Neuronal stem cell (in vitro differentiated cells): ENCODE results near the gene C2CD4D.

ENCODE experiments used
- DNase-seq: peaks from one replicate; pipeline ENCODE4 v3.0.0-alpha.2; 2013; ENCODE audit warnings: low spot score
- H2AFZ ChIP-seq: one replicate; pipeline ENCODE4 v1.6.1; 2013; ENCODE audit warnings: mild to moderate bottlenecking, low read length, inconsistent platforms
- H2AK5ac ChIP-seq: 2 replicates; pipeline ENCODE4 v1.6.1; 2013; ENCODE audit warnings: low read depth, mild to moderate bottlenecking, inconsistent platforms, low read length, moderate library complexity, mixed read lengths
- H2BK120ac ChIP-seq: 2 replicates; pipeline ENCODE4 v1.6.1; 2013; ENCODE audit warnings: low read depth, mild to moderate bottlenecking, inconsistent platforms, low read length, moderate library complexity, mixed read lengths
- H2BK12ac ChIP-seq: one replicate; pipeline ENCODE4 v1.6.1; 2013; ENCODE audit warnings: low read length, inconsistent platforms
- H2BK15ac ChIP-seq: 2 replicates; pipeline ENCODE4 v1.6.1; 2013; ENCODE audit warnings: mild to moderate bottlenecking, low read length, inconsistent platforms, mixed read lengths
- H2BK5ac ChIP-seq: one replicate; pipeline ENCODE4 v1.6.1; 2013; ENCODE audit warnings: inconsistent platforms, mild to moderate bottlenecking, low read length, moderate library complexity
- H3K14ac ChIP-seq: one replicate; pipeline ENCODE4 v1.6.1; 2013; ENCODE audit warnings: low read length, inconsistent platforms
- H3K18ac ChIP-seq: 2 replicates; pipeline ENCODE4 v1.6.1; 2013; ENCODE audit warnings: low read length, inconsistent platforms
- H3K23ac ChIP-seq: 2 replicates; pipeline ENCODE4 v1.6.1; 2013; ENCODE audit warnings: low read depth, mild to moderate bottlenecking, mixed read lengths, low read length, inconsistent platforms; ENCODE audit not compliant: poor library complexity
- H3K27ac ChIP-seq: replicated peaks from 3 replicates; pipeline ENCODE4 v1.5.1; 2013; ENCODE audit warnings: low read length, inconsistent platforms
- H3K27me3 ChIP-seq, 3 experiments: 2 replicates each; pipeline ENCODE4 v1.6.1; 2013; ENCODE audit warnings: low read length in 3 of 3, mild to moderate bottlenecking in 2 of 3, inconsistent platforms in 1 of 3, low read depth in 1 of 3, mixed read lengths in 1 of 3, moderate library complexity in 1 of 3; ENCODE audit not compliant: control insufficient read depth in 3 of 3, insufficient read depth in 3 of 3
- H3K36me3 ChIP-seq, 2 donors: replicated peaks in 1 of 2; 2 replicates each; pipeline ENCODE4 v1.6.1; 2013; ENCODE audit warnings: low read length in 2 of 2; ENCODE audit not compliant: control insufficient read depth in 2 of 2, insufficient read depth in 2 of 2
- H3K4ac ChIP-seq: 2 replicates; pipeline ENCODE4 v1.6.1; 2013; ENCODE audit warnings: inconsistent platforms, mild to moderate bottlenecking, low read length, moderate library complexity
- H3K4me1 ChIP-seq, 2 donors: 1 replicate in 1 of 2; 2 replicates in 1 of 2; pipeline ENCODE4 v1.6.1; 2013; ENCODE audit warnings: low read length in 2 of 2, low read depth in 1 of 2; ENCODE audit not compliant: control insufficient read depth in 2 of 2, insufficient read depth in 1 of 2
- H3K4me2 ChIP-seq: one replicate; pipeline ENCODE4 v1.6.1; 2013; ENCODE audit warnings: mild to moderate bottlenecking, low read length, inconsistent platforms; ENCODE audit not compliant: insufficient read depth, poor library complexity, severe bottlenecking
- H3K4me3 ChIP-seq, 2 donors: 2 replicates each; pipeline ENCODE4 v1.5.1; 2013; ENCODE audit warnings: low read length in 2 of 2, mild to moderate bottlenecking in 2 of 2, inconsistent platforms in 1 of 2, moderate library complexity in 1 of 2
- H3K79me1 ChIP-seq: one replicate; pipeline ENCODE4 v1.6.1; 2013; ENCODE audit warnings: low read depth, mild to moderate bottlenecking, inconsistent platforms, low read length, moderate library complexity
- H3K9ac ChIP-seq: one replicate; pipeline ENCODE4 v1.6.1; 2013; ENCODE audit warnings: mild to moderate bottlenecking, low read depth, low read length, inconsistent platforms; ENCODE audit not compliant: poor library complexity
- H3K9me3 ChIP-seq, 2 donors: replicated peaks in 1 of 2; 2 replicates each; pipeline versions ENCODE3 to v1.6.1; 2013; ENCODE audit warnings: low read length in 2 of 2, mild to moderate bottlenecking in 2 of 2, inconsistent platforms in 1 of 2, low read depth in 1 of 2, mixed read lengths in 1 of 2, moderate library complexity in 1 of 2; ENCODE audit not compliant: control insufficient read depth in 2 of 2, insufficient read depth in 1 of 2
- H4K8ac ChIP-seq: one replicate; pipeline ENCODE4 v1.6.1; 2013; ENCODE audit warnings: low read depth, mild to moderate bottlenecking, inconsistent platforms, low read length, moderate library complexity
- H4K91ac ChIP-seq: one replicate; pipeline ENCODE4 v1.6.1; 2013; ENCODE audit warnings: low read length, low read depth, mild to moderate bottlenecking, inconsistent platforms; ENCODE audit not compliant: poor library complexity
- WGBS, 2 donors: extraction: QIAGEN DNeasy Blood & Tissue Kit; methylation state at CpG; one replicate each; pipeline ENCODE4 v1.1.7; 2013; ENCODE audit warnings: missing lambda C conversion rate in 2 of 2, mixed read lengths in 1 of 2; ENCODE audit not compliant: insufficient read length in 2 of 2, insufficient replicate concordance in 1 of 2; ENCODE audit errors: extremely low coverage in 2 of 2; 5-methylcytosine and 5-hydroxymethylcytosine counted together

C2CD4D gene

DNA sequence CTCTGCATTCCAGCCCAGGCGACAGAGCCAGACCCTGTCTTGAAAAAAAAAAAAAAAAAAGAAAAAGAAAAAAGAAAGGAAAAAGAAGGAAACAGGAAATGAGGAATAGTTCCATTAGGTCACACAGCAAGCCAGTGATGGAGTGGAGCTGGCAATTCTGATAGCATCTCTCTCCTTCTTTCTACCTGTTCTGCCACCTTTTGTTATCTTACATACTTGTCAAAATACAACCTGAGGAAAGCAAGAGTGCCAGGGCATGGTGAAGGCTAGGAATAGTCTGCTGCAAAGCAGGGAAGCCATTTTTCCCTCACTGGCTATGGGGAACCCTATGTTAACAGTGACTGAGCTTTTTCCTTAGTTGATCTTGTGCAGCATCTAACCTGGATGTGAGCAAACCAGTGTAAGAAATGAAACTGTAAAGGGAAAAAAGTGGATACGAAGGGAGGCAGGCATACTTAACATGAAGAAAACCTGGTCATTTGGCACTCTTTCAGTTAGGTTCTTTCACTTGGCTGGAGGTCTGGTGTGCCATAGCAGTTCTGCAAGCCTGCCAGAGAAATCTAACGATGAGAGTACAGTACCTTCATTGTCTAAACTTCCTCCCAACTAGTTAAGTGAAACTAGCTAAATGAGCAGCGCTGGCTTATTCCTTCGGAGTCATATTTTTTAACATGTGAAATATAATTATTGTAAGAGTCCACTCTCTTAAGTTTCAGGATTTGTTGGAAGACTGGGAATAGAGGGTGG, 31.8 kb upstream of the C2CD4D start:
- WGBS, 2 donors = no CpG with 5 or more reads among the region's 5 CpGs
- H2AK5ac ChIP-seq = no peak overlapping the region
- H3K4me2 ChIP-seq = no peak overlapping the region
- H3K9me3 ChIP-seq = no peaks in the 10 kb centered on the region
- H3K4me1 ChIP-seq = peaks cover 0 to 5% of the 10 kb centered on the region in 2 donors
- H2BK15ac ChIP-seq = no peak overlapping the region
- H3K4ac ChIP-seq = no peak overlapping the region
- no peak overlapping the region for H3K9ac ChIP-seq
- no peak overlapping the region for H3K4me3 ChIP-seq
- no peak for DNase-seq
- H3K14ac ChIP-seq = no peak overlapping the region
- no peak overlapping the region for H3K23ac ChIP-seq
- H3K36me3 ChIP-seq = peaks cover 0 to 18% of the 10 kb centered on the region in 2 donors
- H2AFZ ChIP-seq = no peak overlapping the region
- no peak overlapping the region for H4K8ac ChIP-seq
- H3K27ac ChIP-seq = no peak overlapping the region
- H4K91ac ChIP-seq = no peak overlapping the region
- H3K18ac ChIP-seq = no peak overlapping the region
- no peak overlapping the region for H2BK120ac ChIP-seq
- H3K27me3 ChIP-seq = no peaks in the 10 kb centered on the region
- H2BK5ac ChIP-seq = no peak overlapping the region
- no peak overlapping the region for H2BK12ac ChIP-seq
- H3K79me1 ChIP-seq = no peaks in the 10 kb centered on the region

DNA sequence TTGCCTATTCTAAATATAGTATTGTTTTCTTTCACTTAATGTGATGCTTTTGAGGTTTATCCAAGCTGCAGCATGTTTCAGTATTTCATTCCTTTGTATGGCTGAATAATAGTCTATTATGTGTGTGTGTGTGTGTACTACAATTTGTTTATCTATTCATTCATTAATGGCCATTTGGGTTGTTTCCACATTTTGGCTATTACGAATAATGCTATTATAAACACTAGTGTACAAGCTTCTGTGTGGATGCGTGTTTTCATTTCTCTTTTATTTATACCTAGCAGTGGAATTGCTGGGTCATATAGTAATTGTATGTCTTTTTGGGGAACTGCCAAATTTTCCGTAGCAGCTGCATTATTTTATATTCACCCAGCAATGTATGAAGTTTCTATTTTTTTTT, 28.9 kb upstream of the C2CD4D start:
- no peak overlapping the region for H3K14ac ChIP-seq
- H3K4me1 ChIP-seq = peaks cover 0 to 5% of the 10 kb centered on the region in 2 donors
- H3K4me2 ChIP-seq = no peak overlapping the region
- no peak overlapping the region for H4K91ac ChIP-seq
- no peak overlapping the region for H4K8ac ChIP-seq
- DNase-seq = no peak
- H3K23ac ChIP-seq = no peak overlapping the region
- no peaks in the 10 kb centered on the region for H3K9me3 ChIP-seq
- no peak overlapping the region for H3K9ac ChIP-seq
- H2AK5ac ChIP-seq = no peak overlapping the region
- no peak overlapping the region for H3K4me3 ChIP-seq
- peaks cover 0 to 2% of the 10 kb centered on the region in 2 donors for H3K36me3 ChIP-seq
- no peak overlapping the region for H3K18ac ChIP-seq
- H3K27me3 ChIP-seq = peaks cover 0 to 4% (median 2%) of the 10 kb centered on the region in 3 experiments
- H3K4ac ChIP-seq = no peak overlapping the region
- H2BK5ac ChIP-seq = no peak overlapping the region
- H2AFZ ChIP-seq = no peak overlapping the region
- no CpG with 5 or more reads among the region's 3 CpGs for WGBS, 2 donors
- H2BK120ac ChIP-seq = no peak overlapping the region
- no peak overlapping the region for H2BK15ac ChIP-seq
- no peak overlapping the region for H3K27ac ChIP-seq
- no peak overlapping the region for H2BK12ac ChIP-seq
- peaks cover 2% of the 10 kb centered on the region for H3K79me1 ChIP-seq

DNA sequence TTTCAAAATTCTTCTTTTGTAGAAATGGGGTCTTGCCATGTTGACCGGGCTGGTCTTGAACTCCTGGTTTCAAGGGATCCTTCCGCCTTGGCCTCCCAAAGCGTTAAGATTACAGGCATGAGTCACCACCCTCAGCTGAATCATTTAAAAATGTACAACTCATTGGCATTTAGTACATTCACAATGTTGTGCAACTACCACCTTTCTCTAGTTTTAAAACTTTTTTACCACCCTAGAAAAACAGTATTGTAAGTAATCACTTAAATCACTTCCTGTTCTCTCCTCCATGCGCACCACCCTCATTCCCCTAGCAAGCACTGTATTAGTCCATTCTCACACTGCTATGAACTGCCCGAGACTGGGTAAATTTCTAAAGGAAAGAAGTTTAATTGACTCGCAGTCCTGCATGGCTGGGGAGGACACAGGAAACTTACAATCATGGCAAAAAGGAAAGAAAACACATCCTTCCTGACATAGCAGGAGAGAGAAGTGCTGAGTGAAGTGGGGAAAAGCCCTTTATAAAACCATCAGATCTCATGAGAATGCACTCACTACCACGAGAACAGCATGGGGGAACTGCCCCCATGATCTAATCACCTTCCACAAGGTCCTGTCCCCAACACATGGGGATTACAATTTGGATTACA, 28.3 kb upstream of the C2CD4D start:
- Histone ChIP-seq H2BK120ac (no peak overlapping the region), H2AFZ (no peak overlapping the region), H3K4me1 (peaks cover 0 to 4% of the 10 kb centered on the region in 2 donors), H4K8ac (no peak overlapping the region), H3K9me3 (no peaks in the 10 kb centered on the region), H4K91ac (no peak overlapping the region), H3K14ac (no peak overlapping the region), H2BK15ac (no peak overlapping the region), H3K27ac (no peak overlapping the region), H3K36me3 (no peaks in the 10 kb centered on the region), H3K18ac (no peak overlapping the region), H2BK5ac (no peak overlapping the region), H3K4me2 (no peak overlapping the region), H3K27me3 (peaks cover 0 to 4% (median 2%) of the 10 kb centered on the region in 3 experiments), H3K79me1 (peaks cover 2% of the 10 kb centered on the region), H2BK12ac (no peak overlapping the region), H3K4ac (no peak overlapping the region), H3K9ac (no peak overlapping the region), H3K23ac (no peak overlapping the region), H2AK5ac (no peak overlapping the region), H3K4me3 (no peak overlapping the region)
- WGBS, 2 donors = no CpG with 5 or more reads among the region's 7 CpGs
- no peak for DNase-seq

DNA sequence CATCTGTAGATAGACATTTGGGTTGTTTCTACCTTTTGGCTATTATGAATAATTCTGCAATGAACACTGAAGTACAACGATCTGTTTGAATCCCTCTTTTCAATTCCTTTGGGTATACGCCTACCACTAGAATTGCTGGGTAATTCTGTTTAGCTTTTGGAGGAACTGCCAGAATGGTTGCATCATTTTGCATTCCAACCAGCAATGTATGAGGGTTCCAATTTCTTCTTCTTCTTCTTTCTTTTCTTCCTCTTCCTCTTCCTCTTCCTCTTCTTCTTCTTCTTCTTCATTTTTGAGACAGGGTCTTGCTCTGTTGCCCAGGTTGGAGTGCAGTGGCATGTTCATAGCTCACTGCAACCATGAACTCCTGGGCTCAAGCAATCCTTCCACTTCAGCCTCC, 27.7 kb upstream of the C2CD4D start:
- no CpG with 5 or more reads among the region's 2 CpGs for WGBS, 2 donors
- Histone ChIP-seq H3K4me1 (peaks cover 0 to 3% of the 10 kb centered on the region in 2 donors), H3K36me3 (no peaks in the 10 kb centered on the region), H3K4me3 (no peak overlapping the region), H4K91ac (no peak overlapping the region), H3K18ac (no peak overlapping the region), H3K9me3 (no peaks in the 10 kb centered on the region), H3K79me1 (peaks cover 2% of the 10 kb centered on the region), H3K14ac (no peak overlapping the region), H3K23ac (no peak overlapping the region), H2BK120ac (no peak overlapping the region), H3K27me3 (peaks cover 0 to 4% (median 2%) of the 10 kb centered on the region in 3 experiments), H2AK5ac (no peak overlapping the region), H2BK12ac (no peak overlapping the region), H3K4me2 (no peak overlapping the region), H2AFZ (no peak overlapping the region), H3K9ac (no peak overlapping the region), H3K27ac (no peak overlapping the region), H2BK15ac (no peak overlapping the region), H2BK5ac (no peak overlapping the region), H3K4ac (no peak overlapping the region), H4K8ac (no peak overlapping the region)
- no peak for DNase-seq
